Uterus (tissue), 4 donors: ENCODE results near the gene SPATA18. TPM values are rescaled to one million over a fixed set of nuclear protein-coding genes. Genes with fewer than 3 reads are reported as not detected.
A peak's percentile ranks its signal among the peaks of the same experiment; 100 is the strongest.

Experiments
- DNase-seq, 2 donors: peaks; one replicate each; pipeline ENCODE4 v3.0.0-alpha.2; 2019 to 2020
- H3K27ac ChIP-seq, 2 donors: fragments of 200-600 bp; sonication (generic); 1 replicate in 1 of 2; 2 replicates in 1 of 2; pipeline ENCODE4 v1.5.1; 2016 to 2018
- H3K27me3 ChIP-seq, 2 donors: fragments of 200-600 bp; sonication (generic); one replicate each; pipeline ENCODE4 v1.5.1; 2018 to 2019; ENCODE audit warnings: control low read depth in 1 of 2
- H3K36me3 ChIP-seq, 2 donors: fragments of 200-600 bp; sonication (generic); one replicate each; pipeline ENCODE4 v1.5.1; 2019; ENCODE audit warnings: control low read depth in 1 of 2
- H3K4me1 ChIP-seq, 2 donors: fragments of 200-600 bp; sonication (generic); one replicate each; pipeline ENCODE4 v1.5.1; 2018 to 2019; ENCODE audit warnings: control low read depth in 1 of 2
- H3K4me3 ChIP-seq, 2 donors: fragments of 200-600 bp; sonication (generic); 1 replicate in 1 of 2; 2 replicates in 1 of 2; pipeline ENCODE4 v1.5.1; 2018 to 2019; ENCODE audit warnings: mild to moderate bottlenecking in 1 of 2
- H3K9me3 ChIP-seq, 2 donors: fragments of 200-600 bp; sonication (generic); one replicate each; pipeline ENCODE4 v1.5.1; 2019; ENCODE audit warnings: control low read depth in 1 of 2
- CTCF ChIP-seq, 4 experiments: fragments of 200-600 bp in 2 of 4; fragments of 450-650 bp in 2 of 4; sonication (generic) in 2 of 4; IDR thresholded peaks; one replicate each; pipeline ENCODE4 v1.5.1; 2016 to 2019; ENCODE audit warnings: antibody characterized with exemption in 4 of 4, mild to moderate bottlenecking in 2 of 4, moderate library complexity in 1 of 4
- POLR2A ChIP-seq, 2 donors: fragments of 450-650 bp; IDR thresholded peaks; one replicate each; pipeline ENCODE4 v1.6.1; 2016; ENCODE audit warnings: antibody characterized with exemption in 2 of 2, mild to moderate bottlenecking in 1 of 2, moderate library complexity in 1 of 2
- intact Hi-C: fragments of 100-400 bp; cut with DNase I; formaldehyde crosslinking; loops from one replicate; pipeline ENCODE4 v1.15.1; 2023; ENCODE audit warnings: low total_unique reads
- total RNA-seq, 4 donors: library from RNA; depleted of rRNA in 3 of 4; stranded (reverse); fragments of >200 nt in 3 of 4; gene quantifications; one replicate each; pipeline versions ENCODE4 v1.1.0 to v1.2.4, GENCODE V29; 2014 to 2023
- donor health status: DM: yes; HTN: yes; CAD: no.

Gene SPATA18
- 10 to 100 TPM in 1 of 4 donors, 1 to 10 TPM in 1, under 1 TPM in 2; under 0.01 to 12.2 (median 4.2) TPM for total RNA-seq

GRCh38 chr4:52051213-52051614 lies at the start of gene SPATA18:
TSS of gene SPATA18 (plus strand) at chr4:52051304. CDS start at chr4:52051705, 401 bp downstream.
- no peak for TF ChIP-seq CTCF (IDR thresholded peaks at IDR 0.05)
- H3K36me3 ChIP-seq: no peaks in the 10 kb centered on the region
- H3K4me1 ChIP-seq: no peaks in the 10 kb centered on the region
- H3K4me3 ChIP-seq: peak within 1 kb of the TSS; percentile 39 to 45
- H3K9me3 ChIP-seq: no peaks in the 10 kb centered on the region
- DNase-seq: peak in 1 of 2 donors; percentile 43
- no peaks in the 10 kb centered on the region for H3K27me3 ChIP-seq
- intact Hi-C loops: no loop called here
- peak within 1 kb of the TSS; percentile 46 to 62 for H3K27ac ChIP-seq

GRCh38 chr4:52001616-52002015 lies 49.5 kb upstream of the SPATA18 start:
- intact Hi-C loops: no loop called here
- no peaks in the 10 kb centered on the region for H3K9me3 ChIP-seq
- no peaks in the 10 kb centered on the region for H3K4me1 ChIP-seq
- H3K4me3 ChIP-seq: no peak overlapping the region
- no peak overlapping the region for H3K27ac ChIP-seq
- no peak for DNase-seq
- H3K27me3 ChIP-seq: no peaks in the 10 kb centered on the region
- no peak for TF ChIP-seq CTCF (IDR thresholded peaks at IDR 0.05)
- no peak for TF ChIP-seq POLR2A (IDR thresholded peaks at IDR 0.05)
- no peaks in the 10 kb centered on the region for H3K36me3 ChIP-seq

GRCh38 chr4:52004414-52004813 lies 46.7 kb upstream of the SPATA18 start:
- intact Hi-C loops: no loop called here
- TF ChIP-seq POLR2A (IDR thresholded peaks at IDR 0.05) (no peak), CTCF (IDR thresholded peaks at IDR 0.05) (no peak)
- H3K9me3 ChIP-seq: no peaks in the 10 kb centered on the region
- H3K27me3 ChIP-seq: no peaks in the 10 kb centered on the region
- H3K27ac ChIP-seq: no peak overlapping the region
- no peaks in the 10 kb centered on the region for H3K4me1 ChIP-seq
- H3K36me3 ChIP-seq: no peaks in the 10 kb centered on the region
- no peak overlapping the region for H3K4me3 ChIP-seq
- no peak for DNase-seq

GRCh38 chr4:52005604-52006273 lies 45.4 kb upstream of the SPATA18 start:
- no peaks in the 10 kb centered on the region for H3K36me3 ChIP-seq
- no peak for DNase-seq
- H3K4me1 ChIP-seq: no peaks in the 10 kb centered on the region
- no peak overlapping the region for H3K27ac ChIP-seq
- H3K27me3 ChIP-seq: no peaks in the 10 kb centered on the region
- intact Hi-C loops: no loop called here
- no peak overlapping the region for H3K4me3 ChIP-seq
- no peak for TF ChIP-seq CTCF (IDR thresholded peaks at IDR 0.05)
- no peaks in the 10 kb centered on the region for H3K9me3 ChIP-seq

GRCh38 chr4:52006887-52007286 lies 44.2 kb upstream of the SPATA18 start:
- Histone ChIP-seq H3K27me3 (no peaks in the 10 kb centered on the region), H3K9me3 (no peaks in the 10 kb centered on the region), H3K36me3 (no peaks in the 10 kb centered on the region), H3K4me1 (no peaks in the 10 kb centered on the region), H3K4me3 (no peak overlapping the region), H3K27ac (no peak overlapping the region)
- TF ChIP-seq POLR2A (IDR thresholded peaks at IDR 0.05) (no peak), CTCF (IDR thresholded peaks at IDR 0.05) (no peak)
- no peak for DNase-seq
- intact Hi-C loops: no loop called here
